ENCODE results near the gene AGTR2.
"Not testable (repeated sequence)": the region's sequence is repeated elsewhere in the genome, so short reads cannot be mapped to it uniquely, and the experiment has no call there.

Gene AGTR2, protein sequence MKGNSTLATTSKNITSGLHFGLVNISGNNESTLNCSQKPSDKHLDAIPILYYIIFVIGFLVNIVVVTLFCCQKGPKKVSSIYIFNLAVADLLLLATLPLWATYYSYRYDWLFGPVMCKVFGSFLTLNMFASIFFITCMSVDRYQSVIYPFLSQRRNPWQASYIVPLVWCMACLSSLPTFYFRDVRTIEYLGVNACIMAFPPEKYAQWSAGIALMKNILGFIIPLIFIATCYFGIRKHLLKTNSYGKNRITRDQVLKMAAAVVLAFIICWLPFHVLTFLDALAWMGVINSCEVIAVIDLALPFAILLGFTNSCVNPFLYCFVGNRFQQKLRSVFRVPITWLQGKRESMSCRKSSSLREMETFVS

DNA sequence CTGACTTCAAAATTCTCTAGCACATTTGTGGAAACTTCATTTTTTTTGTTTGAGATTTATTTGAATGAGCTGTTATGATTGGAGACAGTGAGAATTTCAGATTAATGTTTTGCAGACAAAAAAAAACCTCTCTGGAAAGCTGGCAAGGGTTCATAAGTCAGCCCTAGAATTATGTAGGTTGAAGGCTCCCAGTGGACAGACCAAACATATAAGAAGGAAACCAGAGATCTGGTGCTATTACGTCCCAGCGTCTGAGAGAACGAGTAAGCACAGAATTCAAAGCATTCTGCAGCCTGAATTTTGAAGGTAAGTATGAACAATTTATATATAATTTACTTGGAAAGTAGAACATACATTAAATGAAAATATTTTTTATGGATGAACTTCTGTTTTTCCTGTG, at the start of gene AGTR2:
AGTR2 (plus strand) TSS at position 234 of the 400 bp plus-strand sequence. CDS start 1,537 bp downstream, outside the sequence.
- intact Hi-C loops (cut with DNase I) = no loop called here

DNA sequence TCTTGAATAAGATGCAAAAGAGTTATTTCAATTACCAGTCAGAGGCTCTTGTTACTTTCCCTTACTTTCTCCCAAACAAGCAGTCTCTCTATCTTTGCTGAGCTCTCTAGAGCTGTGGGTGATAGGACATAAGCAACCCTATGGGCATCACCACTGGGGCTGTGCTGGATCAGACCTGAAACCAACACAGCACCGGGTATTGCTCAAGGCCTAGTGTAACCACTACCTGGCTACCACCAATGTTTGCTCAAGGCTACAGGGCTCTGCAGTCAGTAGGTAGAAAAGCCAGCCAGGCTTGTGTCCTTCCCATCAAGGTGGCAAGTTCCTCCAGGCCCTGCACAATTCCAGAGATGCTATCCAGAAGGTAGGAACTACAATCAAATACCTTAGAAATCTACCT, 35.3 kb upstream of the AGTR2 start:
- intact Hi-C loops (cut with DNase I) = no loop called here
- no peak for DNase-seq

More for the DNA sequence above, at the start of gene AGTR2:
- DNase-seq = no peak

DNA sequence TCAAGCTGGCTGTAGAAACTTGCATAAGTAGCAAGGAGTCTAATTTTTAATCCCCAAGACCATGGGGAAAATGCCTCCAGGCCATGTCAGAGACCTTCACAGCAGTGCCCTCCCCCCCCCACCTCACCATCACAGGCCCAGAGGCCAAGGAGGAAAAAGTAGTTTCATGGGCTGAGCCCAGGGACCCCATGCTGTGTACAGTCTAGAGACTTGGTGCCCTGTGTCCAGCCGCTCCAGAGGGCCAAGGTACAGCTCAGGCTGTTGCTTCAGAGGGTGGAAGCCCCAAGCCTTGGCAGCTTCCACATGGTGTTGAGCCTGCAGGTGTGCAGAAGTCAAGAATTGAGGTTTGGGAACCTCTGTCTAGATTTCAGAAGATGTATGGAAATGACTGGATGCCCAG, 29.3 kb upstream of the AGTR2 start:
- DNase-seq; intact Hi-C loops (cut with DNase I): not testable (repeated sequence)

DNA sequence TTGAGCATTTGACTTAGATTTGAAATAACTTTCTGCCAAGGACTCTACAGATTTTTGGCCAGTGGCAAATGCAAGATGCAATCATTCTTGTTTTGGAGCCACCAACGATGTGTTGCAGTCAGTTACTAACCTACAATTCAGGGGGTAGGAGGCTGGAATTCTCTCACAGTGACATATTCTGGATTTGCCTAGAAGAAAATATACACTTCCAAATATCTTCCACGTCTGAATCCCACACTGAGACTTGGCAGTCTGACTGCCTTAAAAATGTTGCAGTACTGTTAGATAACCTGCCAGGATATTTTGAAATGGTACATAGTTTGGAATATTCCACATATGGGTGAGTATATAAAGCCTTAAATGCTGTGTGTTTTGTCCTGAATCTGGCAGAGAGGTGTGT, 27.6 kb upstream of the AGTR2 start:
- no peak for DNase-seq

DNA sequence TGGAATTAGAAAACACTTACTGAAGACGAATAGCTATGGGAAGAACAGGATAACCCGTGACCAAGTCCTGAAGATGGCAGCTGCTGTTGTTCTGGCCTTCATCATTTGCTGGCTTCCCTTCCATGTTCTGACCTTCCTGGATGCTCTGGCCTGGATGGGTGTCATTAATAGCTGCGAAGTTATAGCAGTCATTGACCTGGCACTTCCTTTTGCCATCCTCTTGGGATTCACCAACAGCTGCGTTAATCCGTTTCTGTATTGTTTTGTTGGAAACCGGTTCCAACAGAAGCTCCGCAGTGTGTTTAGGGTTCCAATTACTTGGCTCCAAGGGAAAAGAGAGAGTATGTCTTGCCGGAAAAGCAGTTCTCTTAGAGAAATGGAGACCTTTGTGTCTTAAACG, 2.4 kb downstream of the AGTR2 start:
- DNase-seq = no peak
- intact Hi-C loops (cut with DNase I) = no loop called here

More for the DNA sequence above, 27.6 kb upstream of the AGTR2 start:
- intact Hi-C loops (cut with DNase I) = no loop called here

DNA sequence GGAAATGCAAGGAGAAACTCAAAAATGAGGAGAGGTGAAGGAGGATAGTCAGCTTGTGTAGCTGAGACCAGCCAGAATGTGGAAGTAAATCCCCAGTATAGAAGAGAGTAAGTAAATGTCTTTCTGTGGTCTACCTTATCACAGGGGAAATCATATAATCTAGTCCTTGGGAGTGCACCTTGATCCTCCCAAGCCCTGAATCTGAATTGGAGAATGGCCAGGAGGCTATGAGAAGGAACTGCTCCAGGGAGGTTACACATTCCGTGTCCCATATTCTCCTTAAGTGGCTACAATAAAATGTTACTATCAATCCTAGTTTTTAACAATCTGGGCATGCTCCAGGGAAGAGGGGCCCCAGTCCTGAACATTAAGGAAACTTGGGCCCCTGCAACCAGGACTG, 10.8 kb downstream of the AGTR2 start:
- intact Hi-C loops (cut with DNase I) = no loop called here
- DNase-seq = no peak

DNA sequence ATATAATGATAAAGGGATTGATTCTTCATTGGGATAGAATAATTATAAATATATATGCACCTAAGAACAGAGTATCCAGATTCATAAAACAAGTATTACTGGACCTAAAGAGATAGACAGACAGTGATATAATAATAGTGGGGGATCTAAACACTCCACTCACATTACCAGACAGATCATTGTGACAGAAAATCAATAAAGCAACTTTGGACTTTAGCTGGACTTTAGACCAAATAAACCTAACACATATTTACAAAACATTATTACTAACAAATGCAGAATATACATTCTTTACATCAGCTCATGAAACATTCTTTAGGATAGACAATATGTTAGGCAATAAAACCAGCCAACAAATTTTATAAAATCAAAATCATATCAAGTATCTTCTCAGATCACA, 14.6 kb downstream of the AGTR2 start:
- intact Hi-C loops (cut with DNase I) = no loop called here
- DNase-seq = no peak

DNA sequence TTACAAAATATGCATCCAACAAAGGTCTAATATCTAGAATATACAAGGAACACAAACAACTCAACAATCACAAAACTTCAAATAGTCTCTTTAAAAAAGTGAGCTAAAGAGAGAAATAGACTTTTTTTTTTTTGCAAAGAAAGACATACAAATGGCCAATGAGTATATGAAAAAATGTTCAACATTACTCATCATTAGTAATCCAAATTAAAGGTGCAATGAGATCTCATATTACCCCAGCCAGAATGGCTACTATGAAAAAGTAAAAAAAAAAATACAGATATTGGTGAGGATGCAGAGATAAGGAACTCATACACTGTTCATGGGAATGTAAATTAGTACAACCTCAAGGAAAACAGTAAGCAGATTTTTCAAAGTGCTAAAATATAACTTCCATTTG, 24.1 kb downstream of the AGTR2 start:
- DNase-seq = no peak
- intact Hi-C loops (cut with DNase I) = no loop called here

DNA sequence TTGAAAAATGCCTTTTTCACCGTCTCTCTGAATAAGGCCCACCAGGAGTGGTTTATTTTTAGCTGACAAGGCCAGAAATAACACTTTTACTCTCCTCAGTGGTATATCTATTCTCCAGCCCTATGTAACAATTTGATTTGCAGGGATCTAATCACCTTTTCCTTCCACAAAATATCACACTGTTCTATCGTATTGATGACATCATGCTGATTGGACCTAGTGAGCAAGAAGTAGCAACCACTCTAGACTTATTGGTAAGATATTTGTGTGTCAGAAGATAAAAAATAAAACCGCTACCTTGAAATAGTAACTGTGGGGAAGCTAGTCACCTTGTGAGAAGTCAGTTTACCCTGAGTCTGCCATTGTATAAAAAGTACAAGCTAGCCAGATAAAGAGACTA, 27.7 kb downstream of the AGTR2 start:
- intact Hi-C loops (cut with DNase I) = no loop called here
- DNase-seq = no peak

DNA sequence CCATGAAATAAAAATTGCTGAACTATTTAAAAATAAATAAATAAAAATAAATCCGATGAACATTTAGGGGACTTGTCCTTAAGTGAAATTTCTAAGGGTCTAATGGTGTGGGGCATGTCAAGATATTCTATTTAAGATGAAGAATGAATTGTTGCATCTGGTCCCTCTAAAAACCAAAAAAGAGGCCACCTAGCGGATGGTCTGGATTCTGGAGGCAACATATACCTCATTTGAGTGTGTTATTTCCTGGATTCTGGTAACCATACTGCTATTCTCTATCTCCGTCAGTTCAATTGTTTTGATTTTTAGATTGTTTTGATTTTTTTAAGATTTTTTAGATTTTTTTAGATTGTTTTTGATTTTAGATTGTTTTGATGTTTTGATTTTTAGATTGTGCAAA, 28.3 kb downstream of the AGTR2 start:
- DNase-seq = no peak
- intact Hi-C loops (cut with DNase I) = no loop called here

DNA sequence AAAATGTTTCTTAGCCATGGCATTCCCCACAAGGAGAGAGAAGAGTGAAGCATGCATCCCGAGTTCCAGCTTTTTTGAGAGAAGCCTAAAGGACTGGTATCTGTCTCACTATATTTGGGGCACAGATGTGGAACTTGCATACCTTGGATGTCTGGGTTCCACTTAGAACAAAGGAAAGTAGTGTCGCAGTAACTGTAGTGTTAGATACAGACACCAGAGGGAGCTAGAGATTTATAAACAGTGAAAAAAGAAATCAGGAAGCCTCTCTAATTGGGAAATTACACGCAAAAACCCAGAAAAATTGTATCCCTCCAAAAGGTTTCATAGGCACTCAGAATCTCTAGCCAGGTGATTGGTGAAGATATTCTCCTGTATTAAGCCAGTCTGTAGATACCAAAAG, 34.4 kb downstream of the AGTR2 start:
- DNase-seq = peak in 2 of 42 donors; percentile 2 to 31
- intact Hi-C loops (cut with DNase I) = no loop called here

DNA sequence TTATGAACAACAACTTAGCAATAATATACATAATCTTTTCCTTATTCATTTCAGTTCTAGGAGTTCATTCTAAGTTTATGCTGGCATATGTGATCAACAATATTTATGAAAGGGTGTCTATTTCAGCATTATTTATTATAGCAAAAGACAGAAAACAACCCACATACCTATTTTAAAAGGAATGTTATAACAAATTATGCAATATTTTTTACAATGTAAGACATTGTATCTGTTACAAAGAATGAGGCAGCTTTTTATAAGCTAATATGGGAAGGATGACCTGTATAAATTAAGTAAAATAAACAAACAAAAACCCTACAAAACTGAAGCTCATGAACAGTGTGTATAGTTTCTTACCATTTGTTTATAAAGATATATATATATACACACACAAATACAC, 42.7 kb downstream of the AGTR2 start:
- DNase-seq = no peak
- intact Hi-C loops (cut with DNase I) = no loop called here

DNA sequence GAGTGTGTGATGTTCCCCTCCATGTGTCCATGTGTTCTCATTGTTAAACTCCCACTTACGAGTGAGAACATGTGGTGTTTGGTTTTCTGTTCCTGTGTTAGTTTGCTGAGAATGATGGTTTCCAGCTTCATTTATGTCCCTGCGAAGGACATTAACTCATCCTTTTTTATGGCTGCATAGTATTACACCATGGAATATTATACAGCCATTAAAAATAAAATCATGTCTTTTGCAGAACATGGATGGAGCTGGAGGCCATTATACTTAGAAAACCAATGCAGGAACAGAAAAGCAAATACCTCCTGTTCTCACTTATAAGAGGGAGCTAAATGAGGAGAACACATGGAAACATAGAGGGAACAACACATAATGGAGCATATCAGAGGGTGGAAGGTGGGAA, 46.5 kb downstream of the AGTR2 start:
- intact Hi-C loops (cut with DNase I); DNase-seq: not testable (repeated sequence)
